Keratinocyte (primary cell): ENCODE measurements around the gene NR5A1. TPM values are rescaled to one million over a fixed set of nuclear protein-coding genes. Genes with fewer than 3 reads are reported as not detected.

ENCODE experiments used
- DNase-seq: peaks from one replicate; pipeline ENCODE4 v3.0.0-alpha.2; 2011; ENCODE audit warnings: low read depth, missing footprints, low spot score
- FAIRE-seq: peaks from 2 replicates; lab custom pipeline; 2011; peaks lifted over from hg19 to GRCh38; lab: Jason Lieb, UNC
- H2AFZ ChIP-seq: 2 replicates; pipeline ENCODE4 v1.6.0; 2012; ENCODE audit warnings: low read length, control low read depth, inconsistent platforms; ENCODE audit not compliant: control insufficient read depth
- H3K27ac ChIP-seq: 2 replicates; pipeline ENCODE4 v1.5.1; 2011; ENCODE audit warnings: low read length; ENCODE audit not compliant: control insufficient read depth, insufficient read depth
- H3K27me3 ChIP-seq: 3 replicates; pipeline ENCODE4 v1.6.0; 2011; ENCODE audit warnings: low read length; ENCODE audit not compliant: control insufficient read depth, insufficient read depth; ENCODE audit errors: extremely low read depth
- H3K36me3 ChIP-seq, 2 experiments: 2 replicates in 1 of 2; 3 replicates in 1 of 2; pipeline ENCODE4 v1.5.1; 2011; ENCODE audit warnings: low read length in 2 of 2, mild to moderate bottlenecking in 1 of 2; ENCODE audit not compliant: control insufficient read depth in 2 of 2, insufficient read depth in 2 of 2; ENCODE audit errors: extremely low read depth in 1 of 2
- H3K4me1 ChIP-seq: 3 replicates; pipeline ENCODE4 v1.5.1; 2011; ENCODE audit warnings: low read length; ENCODE audit not compliant: control insufficient read depth, insufficient read depth; ENCODE audit errors: extremely low read depth
- H3K4me2 ChIP-seq: 3 replicates; pipeline ENCODE4 v1.6.0; 2011; ENCODE audit warnings: low read depth, low read length; ENCODE audit not compliant: control insufficient read depth, insufficient read depth; ENCODE audit errors: extremely low read depth
- H3K4me3 ChIP-seq, 3 experiments: fragments of 200-600 bp in 1 of 3; sonication (generic) in 1 of 3; 2 replicates in 2 of 3; 3 replicates in 1 of 3; pipeline ENCODE4 v1.5.1; 2011 to 2016; ENCODE audit warnings: low read length in 3 of 3, mild to moderate bottlenecking in 3 of 3, control low read depth in 2 of 3, inconsistent platforms in 1 of 3, low read depth in 1 of 3, mixed read lengths in 1 of 3, mixed run types in 1 of 3, moderate library complexity in 1 of 3; ENCODE audit not compliant: control insufficient read depth in 2 of 3, insufficient read depth in 2 of 3; ENCODE audit errors: extremely low read depth in 1 of 3
- H3K79me2 ChIP-seq: 2 replicates; pipeline ENCODE4 v1.6.0; 2012; ENCODE audit warnings: low read length; ENCODE audit not compliant: control insufficient read depth, insufficient read depth
- H3K9ac ChIP-seq: 3 replicates; pipeline ENCODE4 v1.6.0; 2011; ENCODE audit warnings: low read length; ENCODE audit not compliant: control insufficient read depth, insufficient read depth; ENCODE audit errors: extremely low read depth
- H3K9me1 ChIP-seq: 3 replicates; pipeline ENCODE4 v1.6.0; 2011; ENCODE audit warnings: low read length; ENCODE audit not compliant: control insufficient read depth, insufficient read depth; ENCODE audit errors: extremely low read depth
- H3K9me3 ChIP-seq: 2 replicates; pipeline ENCODE4 v1.5.1; 2012; ENCODE audit warnings: low read depth, low read length; ENCODE audit not compliant: control insufficient read depth
- H4K20me1 ChIP-seq: 3 replicates; pipeline ENCODE4 v1.6.0; 2011; ENCODE audit warnings: low read length; ENCODE audit not compliant: control insufficient read depth, insufficient read depth; ENCODE audit errors: extremely low read depth
- CTCF ChIP-seq, 3 experiments: IDR thresholded peaks in 1 of 3; conservative IDR thresholded peaks in 1 of 3; optimal IDR thresholded peaks in 1 of 3; 2 replicates in 2 of 3; 3 replicates in 1 of 3; pipeline versions ENCODE3 to v1.5.1; 2011; ENCODE audit warnings: low read length in 3 of 3, mild to moderate bottlenecking in 3 of 3, moderate library complexity in 2 of 3, control low read depth in 1 of 3, inconsistent platforms in 1 of 3; ENCODE audit not compliant: insufficient read depth in 2 of 3; ENCODE audit errors: extremely low read depth in 1 of 3
- EZH2 ChIP-seq: IDR thresholded peaks from one replicate; pipeline ENCODE4 v1.6.1; 2012; ENCODE audit warnings: inconsistent platforms, mild to moderate bottlenecking, low read length, moderate library complexity
- dilution Hi-C: fragments of 300-500 bp; cut with MboI; formaldehyde crosslinking; loops from one replicate; pipeline ENCODE4 v1.7.0; 2020; ENCODE audit warnings: low sequenced_read_pairs; ENCODE audit not compliant: extremely low pct_ligation_motif_present
- polyA plus RNA-seq, 5 experiments: library from polyadenylated mRNA; depleted of rRNA in 3 of 5; stranded (reverse) in 3 of 5; stranded (forward) in 1 of 5; unstranded in 1 of 5; fragments of >200 nt; gene quantifications; 1 replicate in 1 of 5; 2 replicates in 3 of 5; 3 replicates in 1 of 5; pipeline versions ENCODE4 v1.2.1 to v1.2.3, GENCODE V29; 2011 to 2012; ENCODE audit warnings: missing spikeins in 2 of 5, low read depth in 1 of 5, low replicate concordance in 1 of 5

Gene NR5A1
- polyA plus RNA-seq, 1 donor (not counting 4 experiments of a cell fraction or from before 2014, with no cell fraction given), result not detected

- TF ChIP-seq EZH2, result no peak
- no peak for TF ChIP-seq CTCF (optimal IDR thresholded peaks at IDR 0.05 in 1 of 3, IDR thresholded peaks at IDR 0.05 in 1 of 3, conservative IDR thresholded peaks at IDR 0.05 in 1 of 3; ENCODE audit: extremely low read depth in 1 of 3, insufficient read depth in 2 of 3, low read length in 3 of 3)
- no peak overlapping the region for H3K27ac ChIP-seq
- H3K4me1 ChIP-seq, result peaks cover 2% of the 10 kb centered on the region
- no peaks in the 10 kb centered on the region for H3K36me3 ChIP-seq
- no peak overlapping the region for H3K4me2 ChIP-seq
- peaks cover 11% of the 10 kb centered on the region for H3K27me3 ChIP-seq
- no peaks in the 10 kb centered on the region for H3K9me1 ChIP-seq
- H4K20me1 ChIP-seq, result no peaks in the 10 kb centered on the region
- DNase-seq (no peak), FAIRE-seq (no peak)
- H2AFZ ChIP-seq, result no peak overlapping the region
- peaks cover 3% of the 10 kb centered on the region for H3K9me3 ChIP-seq
- H3K9ac ChIP-seq, result no peak overlapping the region
- dilution Hi-C loops, result no loop called here
- H3K4me3 ChIP-seq, result no peak overlapping the region
- no peaks in the 10 kb centered on the region for H3K79me2 ChIP-seq
These were observed 54.9 kb downstream of the NR5A1 start for GRCh38 chr9:124452326-124452725.

- DNase-seq, result no peak
- Histone ChIP-seq H3K27me3 (peaks cover 11% of the 10 kb centered on the region), H3K9ac (no peak overlapping the region), H3K4me1 (peaks cover 8% of the 10 kb centered on the region), H4K20me1 (no peaks in the 10 kb centered on the region), H3K9me1 (no peaks in the 10 kb centered on the region), H3K79me2 (no peaks in the 10 kb centered on the region), H3K27ac (no peak overlapping the region), H3K9me3 (peaks cover 3% of the 10 kb centered on the region), H2AFZ (no peak overlapping the region), H3K4me2 (peak overlapping the region; percentile 73), H3K4me3 (no peak overlapping the region), H3K36me3 (no peaks in the 10 kb centered on the region)
- TF ChIP-seq EZH2 (no peak), CTCF (optimal IDR thresholded peaks at IDR 0.05 in 1 of 3, IDR thresholded peaks at IDR 0.05 in 1 of 3, conservative IDR thresholded peaks at IDR 0.05 in 1 of 3; ENCODE audit: extremely low read depth in 1 of 3, insufficient read depth in 2 of 3, low read length in 3 of 3) (no peak)
- dilution Hi-C loops, result no loop called here
- FAIRE-seq, result no peak
These were observed 56.1 kb downstream of the NR5A1 start for GRCh38 chr9:124450931-124451661.
